Activated T-helper 17 cell treated with anti-CD3 and anti-CD28 coated beads, Interleukin-2, amount 50 U/mL, for 72 hours (primary cell): ENCODE data around the gene BICRAL. TPM values are rescaled to one million over a fixed set of nuclear protein-coding genes. Genes with fewer than 3 reads are reported as not detected.
"Not testable (repeated sequence)": the region's sequence is repeated elsewhere in the genome, so short reads cannot be mapped to it uniquely, and the experiment has no call there.

Source experiments
- ATAC-seq: fragments of 150-1000 bp; cut with Tn5 transposase; replicated peaks from 2 replicates; pipeline ENCODE4 v1.10.0; 2021; ENCODE audit warnings: mild to moderate bottlenecking, moderate library complexity
- H3K27ac Mint-ChIP-seq: one replicate; pipeline ENCODE4 v1.8.0; 2022; ENCODE audit warnings: mixed read lengths
- H3K27me3 Mint-ChIP-seq: one replicate; pipeline ENCODE4 v1.8.0; 2022; ENCODE audit warnings: mixed read lengths
- H3K36me3 Mint-ChIP-seq: one replicate; pipeline ENCODE4 v1.8.0; 2022; ENCODE audit warnings: low read depth, mild to moderate bottlenecking, mixed read lengths
- H3K4me1 Mint-ChIP-seq: one replicate; pipeline ENCODE4 v1.8.0; 2022; ENCODE audit warnings: mixed read lengths
- H3K4me3 Mint-ChIP-seq: one replicate; pipeline ENCODE4 v1.8.0; 2022; ENCODE audit warnings: mild to moderate bottlenecking, mixed read lengths
- H3K9me3 Mint-ChIP-seq: one replicate; pipeline ENCODE4 v1.8.0; 2022; ENCODE audit warnings: mixed read lengths
- total RNA-seq, 2 donors: library from RNA; stranded (reverse); gene quantifications; one replicate each; pipeline ENCODE4 v1.2.3, GENCODE V29; 2022

Gene BICRAL
- total RNA-seq, 2 donors from 2014 or later: 16.7 to 19.3 TPM

DNA sequence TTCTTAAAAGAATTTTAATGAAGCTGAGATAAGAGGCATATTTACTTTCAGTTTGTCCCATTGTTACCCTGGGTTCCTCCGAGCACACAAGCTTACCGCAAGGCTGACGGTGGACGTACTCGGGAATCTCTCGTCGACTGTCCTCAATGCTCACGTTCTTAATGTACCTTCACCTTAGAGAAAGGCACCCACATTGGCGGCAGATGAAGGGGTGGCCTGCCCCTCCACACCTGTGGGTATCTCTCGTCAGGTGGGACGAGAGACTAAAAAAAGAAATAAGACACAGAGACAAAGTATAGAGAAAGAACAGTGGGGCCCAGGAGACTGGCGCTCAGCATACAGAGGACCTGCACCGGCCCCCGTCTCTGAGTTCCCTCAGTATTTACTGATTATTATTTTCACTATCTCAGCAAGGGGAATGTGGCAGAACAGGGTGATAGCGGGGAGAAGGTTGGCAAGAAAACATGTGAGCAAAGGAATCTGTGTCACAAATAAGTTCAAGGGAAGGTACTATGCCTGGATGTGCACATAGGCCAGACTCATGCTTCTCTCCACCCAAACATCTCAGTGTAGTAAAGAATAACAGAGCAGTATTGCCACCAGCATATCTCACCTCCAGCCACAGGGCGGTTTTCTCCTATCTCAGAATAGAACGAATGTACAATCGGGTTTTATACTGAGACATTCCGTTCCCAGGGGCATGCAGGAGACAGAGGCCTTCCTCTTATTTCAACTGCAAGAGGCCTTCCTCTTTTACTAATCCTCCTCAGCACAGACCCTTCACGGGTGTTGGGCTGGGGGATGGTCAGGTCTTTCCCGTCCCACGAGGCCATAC, 120.8 kb downstream of the BICRAL start:
- H3K36me3 Mint-ChIP-seq, H3K4me1 Mint-ChIP-seq, H3K4me3 Mint-ChIP-seq, H3K9me3 Mint-ChIP-seq, H3K27me3 Mint-ChIP-seq, ATAC-seq, H3K27ac Mint-ChIP-seq: not testable (repeated sequence)

DNA sequence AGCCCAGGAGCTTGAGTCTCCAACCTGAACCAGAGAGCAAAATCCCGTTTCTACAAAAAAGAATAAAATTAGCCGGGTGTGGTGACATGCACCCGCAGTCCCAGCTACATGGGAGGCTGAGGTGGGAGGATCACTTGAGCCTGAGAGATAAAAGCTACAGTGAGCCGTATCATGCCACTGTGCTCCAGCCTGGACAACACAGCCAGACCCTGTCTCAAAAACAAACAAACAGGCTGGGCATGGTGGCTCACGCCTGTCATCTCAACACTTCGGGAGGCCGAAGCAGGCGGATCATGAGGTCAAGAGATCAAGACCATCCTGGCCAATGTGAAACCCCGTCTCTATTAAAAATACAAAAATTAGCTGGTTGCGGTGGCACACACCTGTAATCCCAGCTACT, 122.6 kb downstream of the BICRAL start:
- H3K27ac Mint-ChIP-seq: no peak overlapping the region
- H3K36me3 Mint-ChIP-seq: no peaks in the 10 kb centered on the region
- H3K4me3 Mint-ChIP-seq: no peak overlapping the region
- ATAC-seq: no peak
- no peaks in the 10 kb centered on the region for H3K27me3 Mint-ChIP-seq
- no peaks in the 10 kb centered on the region for H3K9me3 Mint-ChIP-seq
- peaks cover 5% of the 10 kb centered on the region for H3K4me1 Mint-ChIP-seq

DNA sequence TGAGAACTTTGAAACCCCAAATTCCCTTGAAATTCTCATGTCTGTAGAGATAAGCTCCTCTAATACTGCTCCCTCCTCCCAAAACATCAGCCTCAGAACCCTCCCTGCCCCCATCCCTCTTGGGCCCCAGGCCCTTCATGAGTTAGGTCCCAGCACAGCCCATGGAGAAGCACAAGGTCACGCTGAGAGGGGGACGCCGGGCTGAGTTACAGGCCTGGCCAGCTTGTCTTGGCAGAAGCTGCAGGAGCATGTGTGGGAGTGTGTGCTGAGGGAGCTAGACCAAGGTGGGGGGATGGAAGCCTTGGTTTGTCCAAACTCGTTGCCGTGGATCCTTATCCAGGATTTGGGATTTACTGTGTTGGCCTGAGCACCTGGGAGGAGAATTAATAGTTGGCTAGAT, 125.5 kb downstream of the BICRAL start:
- ATAC-seq: no peak
- H3K4me1 Mint-ChIP-seq: no peaks in the 10 kb centered on the region
- H3K27ac Mint-ChIP-seq: no peak overlapping the region
- no peaks in the 10 kb centered on the region for H3K36me3 Mint-ChIP-seq
- no peaks in the 10 kb centered on the region for H3K9me3 Mint-ChIP-seq
- peaks cover 6% of the 10 kb centered on the region for H3K27me3 Mint-ChIP-seq
- H3K4me3 Mint-ChIP-seq: no peak overlapping the region

DNA sequence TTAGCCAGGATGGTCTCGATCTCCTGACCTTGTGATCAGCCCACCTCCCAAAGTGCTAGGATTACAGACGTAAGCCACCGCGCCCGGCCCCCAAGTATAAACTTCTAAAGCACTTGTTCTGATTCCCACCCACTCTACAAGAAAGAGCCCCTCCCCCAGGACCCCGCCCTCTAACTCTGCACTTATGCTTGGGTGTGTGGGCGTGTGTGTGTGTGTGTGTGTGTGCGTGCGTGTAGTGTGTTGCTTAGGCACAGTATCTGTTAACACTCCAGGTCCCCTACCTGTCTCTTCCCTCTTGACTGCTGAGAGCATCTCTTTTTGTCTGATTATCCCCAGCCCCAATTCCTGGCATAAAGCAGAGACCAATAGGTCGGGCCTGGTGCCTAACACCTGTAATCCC, 128.0 kb downstream of the BICRAL start:
- no peaks in the 10 kb centered on the region for H3K36me3 Mint-ChIP-seq
- peaks cover 8% of the 10 kb centered on the region for H3K27me3 Mint-ChIP-seq
- ATAC-seq: no peak

DNA sequence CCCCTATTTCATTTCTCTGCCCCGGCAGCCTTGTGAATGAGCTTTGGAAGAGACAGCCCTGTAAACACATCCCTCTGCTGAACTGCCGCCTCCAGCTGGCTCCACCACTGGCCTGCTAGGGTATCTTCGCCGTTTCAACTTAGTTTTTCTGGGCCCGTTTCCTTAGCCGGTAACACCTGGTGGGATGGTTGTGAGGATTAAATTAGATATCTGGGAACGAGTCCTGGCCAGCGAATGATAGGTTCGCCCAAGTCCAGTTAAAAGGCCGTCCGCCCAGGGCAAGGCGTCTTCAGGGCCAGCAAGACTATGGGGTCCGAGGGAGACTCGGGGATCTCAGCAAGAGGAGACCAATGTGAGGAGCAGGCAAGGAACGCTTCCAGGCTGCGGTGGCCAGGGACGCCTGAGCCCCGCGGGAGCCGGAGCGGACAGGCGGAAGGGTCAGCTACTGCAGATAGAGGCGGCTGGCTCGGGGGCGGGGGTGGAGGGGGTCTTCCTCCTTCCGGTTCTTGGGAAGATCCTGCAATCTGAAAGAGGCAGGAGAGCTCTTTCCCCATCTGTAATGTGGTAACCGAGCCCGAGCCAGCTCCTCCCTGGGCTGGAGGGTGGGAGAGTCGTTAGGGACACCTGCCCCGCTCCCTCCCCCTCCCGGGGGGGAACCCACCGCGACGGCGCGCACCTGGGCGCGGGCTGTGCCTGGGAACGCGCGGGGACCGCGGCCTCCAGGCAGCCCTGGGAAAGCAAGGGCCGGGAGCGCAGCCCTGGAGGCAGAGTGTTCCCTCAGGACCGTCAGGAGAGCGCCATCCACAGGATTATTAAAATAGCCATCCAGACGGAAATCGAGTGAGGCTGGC, 129.5 kb downstream of the BICRAL start:
- H3K27me3 Mint-ChIP-seq: peaks cover 8% of the 10 kb centered on the region
- ATAC-seq: no peak
- H3K27ac Mint-ChIP-seq: no peak overlapping the region
- H3K9me3 Mint-ChIP-seq: no peaks in the 10 kb centered on the region
- H3K36me3 Mint-ChIP-seq: no peaks in the 10 kb centered on the region
- H3K4me3 Mint-ChIP-seq: no peak overlapping the region
- H3K4me1 Mint-ChIP-seq: no peaks in the 10 kb centered on the region

More for the DNA sequence above, 128.0 kb downstream of the BICRAL start:
- Mint-ChIP-seq H3K9me3 (no peaks in the 10 kb centered on the region), H3K27ac (no peak overlapping the region), H3K4me1 (no peaks in the 10 kb centered on the region), H3K4me3 (no peak overlapping the region)

DNA sequence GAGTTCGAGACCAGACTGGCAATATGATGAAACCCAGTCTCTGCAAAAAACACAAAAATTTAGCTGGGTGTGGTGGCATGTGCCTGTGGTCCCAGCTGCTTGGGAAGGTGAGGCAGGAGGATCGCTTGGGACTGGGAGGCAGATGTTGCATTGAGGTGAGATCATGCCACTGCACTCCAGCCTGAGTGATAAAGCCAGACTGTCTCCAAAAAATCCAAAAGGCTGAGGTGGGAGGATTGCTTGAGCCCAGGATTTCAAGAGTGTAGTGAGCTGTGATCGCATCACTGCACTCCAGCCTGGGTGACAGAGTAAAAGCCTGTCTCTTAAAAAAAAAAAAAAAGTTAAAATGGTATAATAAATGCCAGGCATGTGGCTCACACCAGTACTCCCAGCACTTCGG, 132.7 kb downstream of the BICRAL start:
- no peaks in the 10 kb centered on the region for H3K4me1 Mint-ChIP-seq

DNA sequence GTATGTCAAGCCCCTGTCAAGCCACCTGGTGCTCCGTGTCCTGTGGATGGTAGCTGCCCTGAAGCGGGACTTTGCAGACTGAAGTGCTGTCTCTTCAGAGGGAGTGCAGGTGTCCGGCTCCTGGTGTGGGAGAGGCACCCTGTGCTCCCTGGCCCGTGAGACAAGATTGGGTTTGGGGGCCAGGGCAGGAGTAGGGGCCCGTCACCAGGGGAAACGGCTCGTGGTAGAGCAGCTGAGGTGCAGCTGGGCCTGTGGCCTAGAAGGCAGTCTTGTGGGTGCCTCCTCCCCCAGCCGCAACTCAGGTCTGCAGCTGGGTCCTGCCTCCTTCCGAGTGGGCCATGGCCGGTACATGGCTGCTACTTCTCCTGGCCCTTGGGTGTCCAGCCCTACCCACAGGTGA, 133.9 kb downstream of the BICRAL start, which contains the start of gene PTCRA:
PTCRA (plus strand) TSS at position 322 of the 400 bp plus-strand sequence; CDS start at position 339, 17 bp downstream.
- Mint-ChIP-seq H3K36me3 (no peaks in the 10 kb centered on the region), H3K27ac (no peak within 1 kb of the TSS), H3K4me1 (no peaks in the 10 kb centered on the region), H3K27me3 (peaks cover 8% of the 10 kb centered on the region), H3K4me3 (no peak within 1 kb of the TSS), H3K9me3 (no peaks in the 10 kb centered on the region)
- ATAC-seq: no peak

More for the DNA sequence above, 132.7 kb downstream of the BICRAL start:
- ATAC-seq: no peak
- Mint-ChIP-seq H3K27me3 (peaks cover 8% of the 10 kb centered on the region), H3K9me3 (no peaks in the 10 kb centered on the region), H3K4me3 (no peak overlapping the region), H3K27ac (no peak overlapping the region), H3K36me3 (no peaks in the 10 kb centered on the region)

DNA sequence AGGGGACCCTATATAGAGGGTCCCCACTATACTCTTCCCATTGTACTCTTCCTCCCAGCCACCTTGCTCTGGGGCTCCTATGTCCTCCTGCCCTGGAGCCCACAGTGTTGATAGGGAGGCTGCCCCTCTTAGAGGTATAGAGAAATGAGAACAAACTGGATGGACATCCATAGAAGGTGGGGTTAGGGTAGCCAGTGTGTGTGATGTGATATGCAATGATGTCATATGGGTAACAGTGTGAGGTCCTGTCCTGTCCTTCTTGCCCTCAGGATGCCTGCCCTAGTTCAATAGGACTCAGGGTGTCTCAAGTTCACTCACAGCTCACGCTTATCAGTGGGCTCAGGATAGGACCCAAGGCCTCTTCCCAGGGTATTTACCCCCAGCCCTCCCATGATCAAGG, 134.4 kb downstream of the BICRAL start:
- Mint-ChIP-seq H3K36me3 (no peaks in the 10 kb centered on the region), H3K4me3 (no peak overlapping the region), H3K4me1 (no peaks in the 10 kb centered on the region), H3K27me3 (peaks cover 5% of the 10 kb centered on the region), H3K27ac (no peak overlapping the region), H3K9me3 (no peaks in the 10 kb centered on the region)
- ATAC-seq: no peak

Other genes starting within 250 kb of the BICRAL start
- 10 to 100 TPM; 30.0 to 36.6 TPM for gene UBR2, start 218.0 kb upstream of the BICRAL start, total RNA-seq
- not detected for gene PRPH2, start 59.5 kb upstream of the BICRAL start, total RNA-seq
- gene TBCC, start 35.9 kb upstream of the BICRAL start, total RNA-seq: 10 to 100 TPM; 16.6 to 17.7 TPM
- 100 to 1,000 TPM; 116 to 150 TPM for gene RPL7L1, start 97.6 kb downstream of the BICRAL start, total RNA-seq
- not detected for gene PTCRA, start 134.0 kb downstream of the BICRAL start, total RNA-seq
- gene CNPY3, start 147.4 kb downstream of the BICRAL start, total RNA-seq: 10 to 100 TPM; 28.5 to 30.5 TPM
- under 1 TPM; 0.24 to 0.30 TPM for gene GNMT, start 178.7 kb downstream of the BICRAL start, total RNA-seq
- 10 to 100 TPM in 1 of 2 donors, 1 to 10 TPM in 1; 9.6 to 16.4 TPM for gene PEX6, start 197.1 kb downstream of the BICRAL start, total RNA-seq
- gene PPP2R5D, start 202.5 kb downstream of the BICRAL start, total RNA-seq: 10 to 100 TPM; 55.8 to 62.5 TPM
- gene MEA1, start 231.9 kb downstream of the BICRAL start, total RNA-seq: 10 to 100 TPM; 75.7 to 93.8 TPM
- 10 to 100 TPM; 64.0 to 65.6 TPM for gene KLHDC3, start 232.2 kb downstream of the BICRAL start, total RNA-seq
- gene RRP36, start 239.6 kb downstream of the BICRAL start, total RNA-seq: 10 to 100 TPM; 31.4 to 78.1 TPM